Vein endothelial cell (primary cell): ENCODE data around the gene TMEM167A. TPM values are rescaled to one million over a fixed set of nuclear protein-coding genes. Genes with fewer than 3 reads are reported as not detected.

Source experiments
- small RNA-seq: library from RNA; depleted of rRNA; stranded (forward); fragments of <200 nt; gene quantifications from one replicate; pipeline ENCODE3, GENCODE V24; 2012
- total RNA-seq: library from RNA; depleted of rRNA; stranded (reverse); fragments of >200 nt; gene quantifications from 2 replicates; pipeline ENCODE4 v1.2.3, GENCODE V29; 2012

TMEM167A gene, protein sequence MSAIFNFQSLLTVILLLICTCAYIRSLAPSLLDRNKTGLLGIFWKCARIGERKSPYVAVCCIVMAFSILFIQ
- total RNA-seq: 49.3 and 57.5 TPM in 2 replicates

DNA sequence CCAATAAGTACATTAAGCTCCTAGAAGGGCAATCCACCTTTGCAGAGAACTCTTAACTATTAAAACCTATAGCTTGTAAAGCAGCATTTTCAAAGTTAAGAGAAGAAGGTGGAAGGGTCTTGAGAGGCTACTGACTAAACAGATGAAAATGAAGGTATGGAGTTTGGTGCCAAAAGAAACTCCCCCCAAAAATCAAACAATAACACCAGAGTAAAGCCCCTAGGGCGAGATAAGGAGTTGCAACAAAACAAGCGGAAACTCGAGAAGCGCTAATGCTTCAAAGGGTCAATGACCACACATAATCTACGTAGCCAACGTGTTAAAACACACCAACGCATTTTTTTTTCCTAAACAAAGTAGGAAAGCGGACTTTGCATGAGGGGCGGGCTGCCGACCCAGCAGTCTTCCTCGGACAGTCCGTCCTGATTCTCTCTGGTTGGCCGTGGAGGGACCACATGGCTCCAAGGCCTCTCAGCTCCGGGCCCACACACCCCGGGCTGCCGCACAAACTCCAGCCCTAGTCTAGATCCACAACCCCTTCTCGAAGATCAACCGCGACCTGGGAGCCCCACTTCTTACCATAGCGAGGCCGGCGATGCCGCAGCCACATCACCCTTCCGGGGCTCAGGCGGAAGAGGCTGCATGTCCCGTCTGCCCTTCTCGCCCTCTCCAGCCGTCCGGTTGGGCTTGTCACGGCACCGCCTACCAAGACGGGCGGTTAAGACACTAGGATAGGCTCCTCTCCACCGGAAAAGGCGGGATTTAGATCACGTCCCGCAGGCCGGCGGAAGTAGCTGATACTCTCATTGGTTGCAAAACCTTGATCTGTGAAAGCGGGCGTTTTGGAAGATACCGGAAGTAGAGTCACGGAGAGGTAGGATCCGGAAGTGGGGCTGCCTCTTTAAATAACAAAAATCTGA, at the start of gene TMEM167A, which contains the start of gene XRCC4:
TSS of gene TMEM167A (minus strand) at position 653 of the 920 bp plus-strand sequence. CDS start at position 582, 71 bp downstream.
TSS of gene XRCC4 (plus strand) at position 806 of the 920 bp plus-strand sequence. CDS start 27,373 bp downstream, outside the sequence.

Small RNAs within 50 kb of the gene (small RNA-seq; reads per million reads assigned to genes)
- 49.3 reads per million, percentile 98 among the genes with 10 or more reads in this experiment for gene SCARNA18

Other genes with a start within 250 kb of the TMEM167A start
- 7.5 and 10.1 TPM in 2 replicates for gene XRCC4, start 153 bp upstream of the TMEM167A start, total RNA-seq